Gastrocnemius medialis (tissue), 4 donors: Measurements from ENCODE around the gene NT5DC4. TPM values are rescaled to one million over a fixed set of nuclear protein-coding genes. Genes with fewer than 3 reads are reported as not detected.

Experiments
- ATAC-seq, 2 donors: fragments of 150-250 bp; one replicate each; pipeline ENCODE4 v1.9.1; 2016
- DNase-seq, 2 donors: peaks; one replicate each; pipeline ENCODE4 v3.0.0-alpha.2; 2019
- H3K27ac ChIP-seq, 4 donors: fragments of 200-600 bp; sonication (generic); 1 replicate in 1 of 4; 2 replicates in 3 of 4; pipeline ENCODE4 v1.5.1; 2016 to 2018; ENCODE audit warnings: mild to moderate bottlenecking in 2 of 4, moderate library complexity in 1 of 4
- H3K27me3 ChIP-seq, 3 donors: fragments of 200-600 bp; sonication (generic) in 2 of 3; 1 replicate in 1 of 3; 2 replicates in 2 of 3; pipeline versions ENCODE4 v1.5.1 to v1.6.0; 2016 to 2019; ENCODE audit warnings: mild to moderate bottlenecking in 1 of 3, moderate library complexity in 1 of 3
- H3K36me3 ChIP-seq, 2 donors: fragments of 200-600 bp; sonication (generic) in 1 of 2; one replicate each; pipeline ENCODE4 v1.5.1; 2017 to 2018
- H3K4me1 ChIP-seq, 2 donors: fragments of 200-600 bp; sonication (generic) in 1 of 2; one replicate each; pipeline ENCODE4 v1.5.1; 2016 to 2017; ENCODE audit warnings: mild to moderate bottlenecking in 2 of 2
- H3K4me3 ChIP-seq, 4 donors: fragments of 200-600 bp; sonication (generic) in 3 of 4; 1 replicate in 1 of 4; 2 replicates in 3 of 4; pipeline ENCODE4 v1.5.1; 2016 to 2019; ENCODE audit warnings: mild to moderate bottlenecking in 2 of 4
- H3K9me3 ChIP-seq, 3 donors: fragments of 200-600 bp; sonication (generic) in 2 of 3; 1 replicate in 1 of 3; 2 replicates in 2 of 3; pipeline ENCODE4 v1.5.1; 2016 to 2019
- POLR2A ChIP-seq, 2 donors: fragments of 450-650 bp; IDR thresholded peaks; one replicate each; pipeline ENCODE4 v1.6.1; 2017; ENCODE audit warnings: antibody characterized with exemption in 2 of 2, mild to moderate bottlenecking in 2 of 2, moderate library complexity in 2 of 2
- in situ Hi-C, 4 donors: fragments of 200-750 bp; cut with MboI; loops; one replicate each; pipeline versions ENCODE4 v1.15.0 to v1.8.0; 2017; ENCODE audit warnings: low sequenced_read_pairs in 4 of 4
- intact Hi-C: fragments of 100-400 bp; cut with DNase I; formaldehyde crosslinking; loops from one replicate; pipeline ENCODE4 v1.15.1; 2023; ENCODE audit warnings: low total_unique reads
- total RNA-seq, 4 donors: library from RNA; depleted of rRNA; stranded (reverse); fragments of >200 nt; gene quantifications; one replicate each; pipeline versions ENCODE4 v1.1.0 to v1.2.3, GENCODE V29; 2016
- TF ChIP-seq, protein P1 (sequence below), 5 experiments: fragments of 450-650 bp in 3 of 5; fragments of 200-600 bp in 2 of 5; sonication (generic) in 2 of 5; IDR thresholded peaks in 4 of 5; conservative IDR thresholded peaks in 1 of 5; 1 replicate in 4 of 5; 2 replicates in 1 of 5; pipeline ENCODE4 v1.5.1; 2016 to 2019; ENCODE audit warnings: antibody characterized with exemption in 5 of 5, mild to moderate bottlenecking in 3 of 5, moderate library complexity in 3 of 5

The NT5DC4 gene
- total RNA-seq, 4 donors from 2014 or later, result not detected

DNA sequence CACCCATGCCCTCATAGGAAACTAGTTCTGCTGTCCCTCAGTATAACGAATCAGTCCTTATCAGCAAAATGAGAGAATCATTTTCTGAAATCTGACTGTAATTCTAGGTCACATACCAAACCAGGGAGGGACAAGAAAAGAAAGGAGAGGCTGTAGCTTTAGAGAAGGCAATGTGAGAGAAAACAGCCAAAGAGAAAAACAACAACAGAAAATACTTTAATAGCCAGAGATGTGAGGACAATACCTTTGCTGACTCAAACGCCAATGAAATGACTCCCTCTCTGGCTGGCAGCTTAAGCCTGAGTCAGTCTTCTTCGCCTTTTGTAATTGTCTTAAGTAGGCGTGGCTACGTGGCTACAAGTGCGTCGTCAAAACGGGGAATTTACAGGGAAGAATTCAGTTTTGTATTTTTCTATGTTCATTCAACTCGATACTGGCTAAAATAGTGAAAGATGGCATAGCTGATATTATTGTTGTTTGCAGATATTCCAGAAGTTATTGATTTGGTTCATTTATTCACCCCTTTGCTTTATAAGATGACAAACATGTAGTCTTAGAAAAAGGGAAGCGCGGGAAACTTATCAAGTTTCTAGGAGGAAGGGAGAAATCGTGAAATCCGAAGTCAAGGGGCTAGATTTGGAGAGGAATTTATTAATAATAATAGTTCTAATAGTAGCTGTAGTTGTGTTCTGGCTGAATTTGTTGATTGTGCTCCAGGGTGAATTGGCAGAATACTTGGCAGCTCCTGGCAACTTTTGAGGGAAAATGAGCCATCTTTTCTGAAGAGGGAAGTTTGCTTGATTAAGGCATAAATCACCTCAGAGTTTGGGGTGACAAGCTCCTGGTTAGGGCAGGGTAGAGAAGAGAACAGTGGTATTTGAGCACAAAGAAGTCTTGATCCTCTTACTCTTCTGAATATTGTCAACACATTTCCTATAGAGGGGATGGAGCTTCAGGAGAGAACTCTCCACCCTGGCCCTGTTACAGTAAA is 63.7 kb downstream of the NT5DC4 start, which contains the start of gene IL1A:
Gene IL1A, minus strand, starts transcription at position 295 of the 991 bp plus-strand sequence. CDS start 723 bp downstream, outside the sequence.
- intact Hi-C loops (no loop called here), in situ Hi-C loops (no loop called here)
- Histone ChIP-seq H3K4me1 (no peaks in the 10 kb centered on the region), H3K36me3 (no peaks in the 10 kb centered on the region), H3K27ac (no peak within 1 kb of the TSS), H3K9me3 (no peaks in the 10 kb centered on the region), H3K4me3 (no peak within 1 kb of the TSS), H3K27me3 (no peaks in the 10 kb centered on the region)
- ATAC-seq, result no peak
- no peak for DNase-seq
- TF ChIP-seq, protein P1, sequence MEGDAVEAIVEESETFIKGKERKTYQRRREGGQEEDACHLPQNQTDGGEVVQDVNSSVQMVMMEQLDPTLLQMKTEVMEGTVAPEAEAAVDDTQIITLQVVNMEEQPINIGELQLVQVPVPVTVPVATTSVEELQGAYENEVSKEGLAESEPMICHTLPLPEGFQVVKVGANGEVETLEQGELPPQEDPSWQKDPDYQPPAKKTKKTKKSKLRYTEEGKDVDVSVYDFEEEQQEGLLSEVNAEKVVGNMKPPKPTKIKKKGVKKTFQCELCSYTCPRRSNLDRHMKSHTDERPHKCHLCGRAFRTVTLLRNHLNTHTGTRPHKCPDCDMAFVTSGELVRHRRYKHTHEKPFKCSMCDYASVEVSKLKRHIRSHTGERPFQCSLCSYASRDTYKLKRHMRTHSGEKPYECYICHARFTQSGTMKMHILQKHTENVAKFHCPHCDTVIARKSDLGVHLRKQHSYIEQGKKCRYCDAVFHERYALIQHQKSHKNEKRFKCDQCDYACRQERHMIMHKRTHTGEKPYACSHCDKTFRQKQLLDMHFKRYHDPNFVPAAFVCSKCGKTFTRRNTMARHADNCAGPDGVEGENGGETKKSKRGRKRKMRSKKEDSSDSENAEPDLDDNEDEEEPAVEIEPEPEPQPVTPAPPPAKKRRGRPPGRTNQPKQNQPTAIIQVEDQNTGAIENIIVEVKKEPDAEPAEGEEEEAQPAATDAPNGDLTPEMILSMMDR (IDR thresholded peaks at IDR 0.05 in 4 of 5, conservative IDR thresholded peaks at IDR 0.05 in 1 of 5), result no peak
- no peak for TF ChIP-seq POLR2A (IDR thresholded peaks at IDR 0.05)

DNA sequence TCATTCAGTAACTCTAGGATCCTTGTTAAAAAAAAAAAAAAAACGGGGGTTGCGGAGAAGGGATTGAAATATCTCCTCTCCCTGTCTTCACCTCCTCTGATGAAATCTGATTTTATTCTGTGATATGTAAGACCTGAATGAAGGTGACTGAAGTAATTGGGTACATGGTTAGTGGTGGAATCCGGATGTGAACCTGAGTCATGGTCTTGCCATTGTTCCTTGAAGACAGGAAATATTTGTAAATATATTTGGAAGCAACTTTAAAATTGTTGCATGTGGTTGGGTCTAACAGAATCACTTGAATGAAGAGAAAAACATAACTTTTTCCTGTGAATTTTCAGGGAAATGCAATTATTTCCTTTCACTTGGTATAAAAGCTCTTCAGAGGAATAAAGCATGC is 66.5 kb downstream of the NT5DC4 start:
- in situ Hi-C loops (no loop called here), intact Hi-C loops (no loop called here)
- Histone ChIP-seq H3K27me3 (no peaks in the 10 kb centered on the region), H3K4me3 (no peak overlapping the region), H3K27ac (no peak overlapping the region), H3K4me1 (no peaks in the 10 kb centered on the region), H3K36me3 (no peaks in the 10 kb centered on the region), H3K9me3 (no peaks in the 10 kb centered on the region)
- no peak for ATAC-seq
- no peak for TF ChIP-seq POLR2A (IDR thresholded peaks at IDR 0.05)
- TF ChIP-seq, protein P1 (IDR thresholded peaks at IDR 0.05 in 4 of 5, conservative IDR thresholded peaks at IDR 0.05 in 1 of 5), result no peak
- no peak for DNase-seq

DNA sequence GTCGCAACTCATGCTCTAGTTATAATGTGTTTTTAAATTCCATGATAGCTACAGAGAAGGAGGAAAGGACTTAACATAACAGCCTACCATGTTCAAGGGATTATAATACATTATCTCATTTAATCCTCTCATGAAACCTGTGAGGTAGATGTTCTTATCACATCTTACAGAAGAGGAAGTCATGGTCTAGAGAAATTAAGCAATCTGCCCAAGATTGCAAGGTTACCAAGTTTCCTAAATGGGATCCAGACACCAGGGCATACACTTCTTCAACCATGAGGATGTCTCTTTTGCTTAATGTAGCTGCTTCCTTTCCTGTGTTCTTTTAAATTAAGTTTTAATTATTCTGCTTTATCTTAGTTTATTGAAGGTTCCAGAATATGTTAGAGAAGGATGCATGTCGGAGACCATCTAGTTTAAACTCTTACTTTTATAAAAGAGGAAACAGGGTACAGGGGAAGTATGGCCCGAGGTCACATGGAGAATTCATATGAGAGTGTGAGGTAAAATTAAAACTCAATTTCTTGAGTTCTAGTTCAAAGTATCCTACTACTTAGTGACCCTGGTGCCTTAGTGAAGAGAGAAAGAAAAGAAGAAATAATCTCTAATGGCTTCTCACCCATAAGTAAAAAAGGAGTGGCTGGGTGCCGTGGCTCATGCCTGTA is 67.0 kb downstream of the NT5DC4 start:
- no peak overlapping the region for H3K27ac ChIP-seq
- H3K4me1 ChIP-seq, result no peaks in the 10 kb centered on the region
- H3K27me3 ChIP-seq, result no peaks in the 10 kb centered on the region
- DNase-seq (no peak), ATAC-seq (no peak)
- H3K9me3 ChIP-seq, result no peaks in the 10 kb centered on the region
- H3K4me3 ChIP-seq, result no peak overlapping the region
- H3K36me3 ChIP-seq, result no peaks in the 10 kb centered on the region
- intact Hi-C loops (no loop called here), in situ Hi-C loops (no loop called here)
- TF ChIP-seq POLR2A (IDR thresholded peaks at IDR 0.05), result no peak
- TF ChIP-seq, protein P1 (IDR thresholded peaks at IDR 0.05 in 4 of 5, conservative IDR thresholded peaks at IDR 0.05 in 1 of 5), result no peak

DNA sequence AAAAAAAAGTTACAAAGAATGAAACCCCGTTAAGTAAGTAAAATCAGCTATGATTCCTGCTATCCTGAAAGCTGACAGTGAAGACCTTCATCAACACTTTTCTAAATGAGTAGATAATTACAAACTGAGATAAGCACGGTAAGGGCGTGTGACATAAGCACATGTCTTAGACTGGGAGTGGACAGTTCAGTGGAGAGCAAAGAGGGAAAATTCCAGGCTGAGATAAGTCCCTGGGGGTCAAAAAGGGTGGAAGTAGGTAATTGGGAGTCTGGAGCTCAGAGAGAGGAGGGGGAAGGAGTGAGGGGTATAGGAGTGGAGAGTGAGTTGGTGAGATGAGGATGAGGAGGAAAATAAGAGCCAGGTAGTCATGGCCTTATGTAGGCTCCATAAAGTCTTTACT is 67.8 kb downstream of the NT5DC4 start:
- no peak for TF ChIP-seq POLR2A (IDR thresholded peaks at IDR 0.05)

More for the DNA sequence above, 67.8 kb downstream of the NT5DC4 start:
- H3K27me3 ChIP-seq, result no peaks in the 10 kb centered on the region
- no peaks in the 10 kb centered on the region for H3K9me3 ChIP-seq
- DNase-seq (no peak), ATAC-seq (no peak)
- in situ Hi-C loops, result no loop called here
- H3K4me3 ChIP-seq, result no peak overlapping the region
- intact Hi-C loops, result no loop called here
- H3K27ac ChIP-seq, result no peak overlapping the region
- no peaks in the 10 kb centered on the region for H3K4me1 ChIP-seq
- H3K36me3 ChIP-seq, result no peaks in the 10 kb centered on the region

Other genes with a start within 250 kb of the NT5DC4 start
- 10 to 100 TPM; 33.0 to 61.0 (median 46.5) TPM for gene TTL, start 238.9 kb upstream of the NT5DC4 start, total RNA-seq
- gene POLR1B, start 178.6 kb upstream of the NT5DC4 start, total RNA-seq, result 10 to 100 TPM; 13.0 to 18.1 (median 13.3) TPM
- 10 to 100 TPM; 13.2 to 26.6 (median 24.1) TPM for gene CHCHD5, start 136.4 kb upstream of the NT5DC4 start, total RNA-seq
- gene SLC20A1, start 75.1 kb upstream of the NT5DC4 start, total RNA-seq, result 10 to 100 TPM in 1 of 4 donors, 1 to 10 TPM in 3; 6.9 to 85.7 (median 9.2) TPM
- gene CKAP2L, start 43.6 kb downstream of the NT5DC4 start, total RNA-seq, result under 1 TPM in 2 of 4 donors, not detected in 2; 0.07 to 0.16 TPM
- not detected for gene IL1A, start 63.5 kb downstream of the NT5DC4 start, total RNA-seq
- not detected for gene IL1B, start 115.8 kb downstream of the NT5DC4 start, total RNA-seq
- not detected for gene IL37, start 190.1 kb downstream of the NT5DC4 start, total RNA-seq